Peyer's patch (tissue), 4 donors: ENCODE results near the gene SV2B.

Experiments used
- CTCF ChIP-seq, 6 experiments: fragments of 450-650 bp in 4 of 6; fragments of 200-600 bp in 2 of 6; sonication (generic) in 1 of 6; IDR thresholded peaks; one replicate each; pipeline ENCODE4 v1.5.1; 2017 to 2019; ENCODE audit warnings: antibody characterized with exemption in 6 of 6, mild to moderate bottlenecking in 3 of 6, moderate library complexity in 1 of 6
- POLR2A ChIP-seq, 2 donors: fragments of 450-650 bp; IDR thresholded peaks; one replicate each; pipeline ENCODE4 v1.5.1; 2017; ENCODE audit warnings: antibody characterized with exemption in 2 of 2, mild to moderate bottlenecking in 2 of 2, moderate library complexity in 2 of 2

- no peak for TF ChIP-seq CTCF (IDR thresholded peaks at IDR 0.05)
- no peak for TF ChIP-seq POLR2A (IDR thresholded peaks at IDR 0.05)
Measured at GRCh38 chr15:91116113-91117067, 16.3 kb downstream of the SV2B start.
